Measurements from ENCODE around the gene ZFP57.

- TF ChIP-seq CTCF (conservative IDR thresholded peaks at IDR 0.05; ENCODE audit: low read depth, low read length) (no peak), EZH2 (IDR thresholded peaks at IDR 0.05; ENCODE audit: borderline replicate concordance, low read depth, low read length, poor library complexity, severe bottlenecking) (no peak)
These were observed 536 bp downstream of the ZFP57 start for GRCh38 chr6:29680416-29680815.

All from A673 (cell line).